Tibial nerve (tissue), 3 donors: ENCODE data around the gene EMX2.

Source experiments
- POLR2A ChIP-seq, 2 donors: fragments of 450-650 bp; IDR thresholded peaks; one replicate each; pipeline ENCODE4 v1.6.1; 2017; ENCODE audit warnings: antibody characterized with exemption in 2 of 2, mild to moderate bottlenecking in 2 of 2, moderate library complexity in 2 of 2
- TF ChIP-seq, protein P1 (sequence below), 5 experiments: fragments of 200-600 bp in 3 of 5; fragments of 450-650 bp in 2 of 5; sonication (generic) in 3 of 5; IDR thresholded peaks; one replicate each; pipeline ENCODE4 v1.5.1; 2016 to 2019; ENCODE audit warnings: antibody characterized with exemption in 5 of 5, mild to moderate bottlenecking in 3 of 5, moderate library complexity in 2 of 5

DNA sequence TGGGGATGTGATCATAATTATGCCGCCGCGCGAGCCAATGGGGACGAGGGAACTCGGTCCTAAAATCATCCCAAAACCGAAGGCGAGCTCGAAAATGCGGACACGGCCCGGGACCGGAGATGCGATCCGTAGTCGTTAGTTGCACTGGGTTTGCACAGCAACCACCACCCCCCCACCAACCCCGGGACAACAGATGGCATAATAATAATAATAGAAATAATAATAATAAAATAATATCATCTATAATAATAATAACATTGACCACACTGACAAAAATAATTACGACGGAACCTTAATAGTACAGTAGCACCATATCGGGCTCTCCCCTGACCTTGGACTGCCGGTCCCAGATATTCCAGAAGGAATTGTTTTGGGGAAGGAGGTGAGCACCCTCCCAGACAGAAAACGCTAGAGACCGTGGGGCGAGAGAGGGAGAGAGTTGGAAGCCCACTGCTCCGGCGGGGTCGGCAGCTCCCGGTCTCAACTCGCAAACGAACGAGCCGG is 1.1 kb upstream of the EMX2 start:
- TF ChIP-seq, protein P1, sequence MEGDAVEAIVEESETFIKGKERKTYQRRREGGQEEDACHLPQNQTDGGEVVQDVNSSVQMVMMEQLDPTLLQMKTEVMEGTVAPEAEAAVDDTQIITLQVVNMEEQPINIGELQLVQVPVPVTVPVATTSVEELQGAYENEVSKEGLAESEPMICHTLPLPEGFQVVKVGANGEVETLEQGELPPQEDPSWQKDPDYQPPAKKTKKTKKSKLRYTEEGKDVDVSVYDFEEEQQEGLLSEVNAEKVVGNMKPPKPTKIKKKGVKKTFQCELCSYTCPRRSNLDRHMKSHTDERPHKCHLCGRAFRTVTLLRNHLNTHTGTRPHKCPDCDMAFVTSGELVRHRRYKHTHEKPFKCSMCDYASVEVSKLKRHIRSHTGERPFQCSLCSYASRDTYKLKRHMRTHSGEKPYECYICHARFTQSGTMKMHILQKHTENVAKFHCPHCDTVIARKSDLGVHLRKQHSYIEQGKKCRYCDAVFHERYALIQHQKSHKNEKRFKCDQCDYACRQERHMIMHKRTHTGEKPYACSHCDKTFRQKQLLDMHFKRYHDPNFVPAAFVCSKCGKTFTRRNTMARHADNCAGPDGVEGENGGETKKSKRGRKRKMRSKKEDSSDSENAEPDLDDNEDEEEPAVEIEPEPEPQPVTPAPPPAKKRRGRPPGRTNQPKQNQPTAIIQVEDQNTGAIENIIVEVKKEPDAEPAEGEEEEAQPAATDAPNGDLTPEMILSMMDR (IDR thresholded peaks at IDR 0.05): no peak
- TF ChIP-seq POLR2A (IDR thresholded peaks at IDR 0.05): no peak
